HepG2 (cell line): ENCODE measurements around the gene SEPTIN12. TPM values are rescaled to one million over a fixed set of nuclear protein-coding genes. Genes with fewer than 3 reads are reported as not detected.
A peak's percentile ranks its signal among the peaks of the same experiment; 100 is the strongest.

Experiments
- ATF7-NPFF ChIP-seq: sonication (generic); formaldehyde crosslinking; IDR thresholded peaks from 2 replicates; pipeline ENCODE4 v1.8.1; 2023; ENCODE audit warnings: mild to moderate bottlenecking, low read depth, missing genetic modification reagents, moderate library complexity
- CCDC6 ChIP-seq: sonication (generic); formaldehyde crosslinking; IDR thresholded peaks from 2 replicates; pipeline ENCODE4 v1.8.1; 2022; ENCODE audit warnings: mild to moderate bottlenecking, missing genetic modification reagents, moderate library complexity
- ELF1 ChIP-seq: sonication (generic); formaldehyde crosslinking; IDR thresholded peaks from 2 replicates; pipeline ENCODE4 v1.4.0; 2020; ENCODE audit warnings: missing genetic modification reagents
- GATA4 ChIP-seq: sonication (generic); IDR thresholded peaks from 2 replicates; pipeline ENCODE4 v1.6.1; 2016; ENCODE audit warnings: antibody characterized with exemption, low read depth, borderline replicate concordance
- HES4 ChIP-seq: sonication (generic); formaldehyde crosslinking; IDR thresholded peaks from 2 replicates; pipeline ENCODE4 v1.9.0; 2021; ENCODE audit warnings: mild to moderate bottlenecking, missing genetic modification reagents, borderline replicate concordance
- MBNL3 ChIP-seq: fragments of 250-450 bp; sonication (Bioruptor Pico); conservative IDR thresholded peaks from 2 replicates; pipeline ENCODE4 v1.8.0; 2022; ENCODE audit warnings: mild to moderate bottlenecking, inconsistent platforms
- NCOA2 ChIP-seq: sonication (generic); formaldehyde crosslinking; IDR thresholded peaks from 2 replicates; pipeline ENCODE4 v1.8.0; 2022; ENCODE audit warnings: inconsistent platforms
- NFATC3 ChIP-seq: sonication (generic); formaldehyde crosslinking; IDR thresholded peaks from 2 replicates; pipeline ENCODE4 v1.5.1; 2020; ENCODE audit warnings: mild to moderate bottlenecking, missing genetic modification reagents
- RAD51 ChIP-seq: fragments of 450-650 bp; IDR thresholded peaks from 2 replicates; pipeline ENCODE4 v1.6.1; 2016; ENCODE audit warnings: borderline replicate concordance
- SIX1 ChIP-seq: sonication (generic); formaldehyde crosslinking; IDR thresholded peaks from 2 replicates; pipeline ENCODE4 v1.4.0; 2020; ENCODE audit warnings: missing genetic modification reagents, borderline replicate concordance
- TCF12 ChIP-seq, 2 experiments: fragments of 450-650 bp in 1 of 2; sonication (generic) in 1 of 2; formaldehyde crosslinking in 1 of 2; IDR thresholded peaks; 2 replicates each; pipeline versions ENCODE4 v1.6.1 to v1.8.0; 2017 to 2022; ENCODE audit warnings: antibody characterized with exemption in 1 of 2, mild to moderate bottlenecking in 1 of 2, missing genetic modification reagents in 1 of 2, moderate library complexity in 1 of 2
- TSC22D2 ChIP-seq: sonication (generic); formaldehyde crosslinking; IDR thresholded peaks from 2 replicates; pipeline ENCODE4 v1.5.1; 2020; ENCODE audit warnings: missing genetic modification reagents, mild to moderate bottlenecking, borderline replicate concordance
- ZFP36 ChIP-seq: fragments of 150-350 bp; IDR thresholded peaks from 2 replicates; pipeline ENCODE4 v1.6.1; 2018; ENCODE audit warnings: borderline replicate concordance, low read length, low read depth; ENCODE audit not compliant: partially characterized antibody
- ZNF160 ChIP-seq: sonication (generic); formaldehyde crosslinking; IDR thresholded peaks from 2 replicates; pipeline ENCODE4 v1.8.0; 2022; ENCODE audit warnings: mild to moderate bottlenecking, inconsistent platforms, missing genetic modification reagents
- ZNF747 ChIP-seq: sonication (generic); formaldehyde crosslinking; IDR thresholded peaks from 2 replicates; pipeline ENCODE4 v1.8.1; 2023; ENCODE audit warnings: missing genetic modification reagents, mild to moderate bottlenecking, borderline replicate concordance
- ZZZ3 ChIP-seq: sonication (generic); formaldehyde crosslinking; IDR thresholded peaks from 2 replicates; pipeline ENCODE4 v1.4.0; 2020; ENCODE audit warnings: missing genetic modification reagents, mild to moderate bottlenecking, borderline replicate concordance
- polyA plus RNA-seq, 8 experiments: library from polyadenylated mRNA; depleted of rRNA in 3 of 8; stranded (reverse) in 7 of 8; unstranded in 1 of 8; fragments of >200 nt; fragmentation: Illumina TruSeq in 4 of 8; extraction: Trizol in 4 of 8; gene quantifications; 2 replicates each; pipeline versions ENCODE4 v1.2.1 to v1.2.3, GENCODE V29; 2011 to 2016; ENCODE audit warnings: low read depth in 4 of 8, missing spikeins in 1 of 8, mixed read lengths in 1 of 8; ENCODE audit not compliant: insufficient read depth in 1 of 8
- total RNA-seq, 5 experiments: library from RNA; depleted of rRNA; stranded (reverse); fragments of >200 nt; fragmentation: Illumina TruSeq; extraction: Trizol; gene quantifications; 2 replicates each; pipeline ENCODE4 v1.2.3, GENCODE V29; 2016; ENCODE audit warnings: low read depth in 1 of 5
- TF ChIP-seq, protein P1 (sequence below): sonication (generic); formaldehyde crosslinking; IDR thresholded peaks from 2 replicates; pipeline ENCODE4 v1.8.1; 2023; ENCODE audit warnings: mild to moderate bottlenecking, missing genetic modification reagents
- TF ChIP-seq, protein P2 (sequence below): IDR thresholded peaks from 2 replicates; pipeline ENCODE4 v1.6.1; 2012; ENCODE audit warnings: low read depth, low read length, improper control_type of control experiment
- TF ChIP-seq, protein P3 (sequence below): sonication (generic); formaldehyde crosslinking; IDR thresholded peaks from 2 replicates; pipeline ENCODE4 v1.5.0; 2020; ENCODE audit warnings: missing genetic modification reagents
- TF ChIP-seq, protein P4 (sequence below): sonication (generic); formaldehyde crosslinking; IDR thresholded peaks from 2 replicates; pipeline ENCODE4 v1.4.0; 2020; ENCODE audit warnings: missing genetic modification reagents; ENCODE audit errors: not compliant biosample characterization
- TF ChIP-seq, protein P5 (sequence below): sonication (generic); formaldehyde crosslinking; IDR thresholded peaks from 2 replicates; pipeline ENCODE4 v1.8.0; 2022; ENCODE audit warnings: mild to moderate bottlenecking, missing genetic modification reagents
- TF ChIP-seq, protein P6 (sequence below): sonication (generic); formaldehyde crosslinking; IDR thresholded peaks from 2 replicates; pipeline ENCODE4 v1.8.1; 2023; ENCODE audit warnings: missing genetic modification reagents, inconsistent platforms, borderline replicate concordance

The SEPTIN12 gene
- total and polyA plus RNA-seq, 2 of the 13 experiments (the other 11 are each of a cell fraction or from before 2014, with no cell fraction given): 0.22 TPM; not detected in 1

DNA sequence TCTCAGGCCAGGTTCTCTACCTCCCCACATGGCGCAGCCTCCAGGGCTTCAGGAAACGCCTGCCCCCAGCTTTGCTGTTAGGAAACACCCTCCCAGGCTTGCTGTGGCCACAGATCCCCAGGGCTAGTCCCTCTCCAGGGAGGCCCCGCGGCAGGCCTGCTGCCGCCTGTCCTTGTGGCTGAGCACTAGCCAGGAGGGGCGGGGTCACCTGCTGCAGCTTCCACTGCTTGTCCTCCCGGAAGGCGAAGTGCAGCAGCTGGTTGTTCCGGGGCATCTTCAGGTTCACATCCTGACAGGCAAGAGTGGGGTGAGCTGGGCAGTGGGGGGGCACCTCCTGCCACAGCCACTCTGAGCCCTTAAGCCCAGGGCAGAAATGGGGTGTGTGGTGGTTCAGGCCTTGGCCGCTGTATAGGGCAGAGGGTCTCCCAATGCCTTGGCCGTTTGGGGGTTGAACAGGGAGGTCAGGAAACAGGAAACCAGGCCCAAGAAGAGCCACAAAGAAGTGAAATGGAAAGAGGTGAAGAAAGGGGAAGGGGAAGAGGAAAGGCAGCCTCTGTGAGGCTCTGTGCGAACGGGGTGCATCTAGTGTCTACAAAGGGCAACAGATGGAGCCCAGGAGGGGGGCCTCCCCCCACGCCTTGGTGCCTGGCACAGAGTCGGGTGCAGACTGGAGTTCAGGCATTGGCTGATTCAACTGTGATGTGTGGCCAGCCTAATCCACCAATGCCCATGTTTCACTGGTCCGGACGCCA lies 12.3 kb upstream of the SEPTIN12 start (continued):
- TF ChIP-seq, protein P1, sequence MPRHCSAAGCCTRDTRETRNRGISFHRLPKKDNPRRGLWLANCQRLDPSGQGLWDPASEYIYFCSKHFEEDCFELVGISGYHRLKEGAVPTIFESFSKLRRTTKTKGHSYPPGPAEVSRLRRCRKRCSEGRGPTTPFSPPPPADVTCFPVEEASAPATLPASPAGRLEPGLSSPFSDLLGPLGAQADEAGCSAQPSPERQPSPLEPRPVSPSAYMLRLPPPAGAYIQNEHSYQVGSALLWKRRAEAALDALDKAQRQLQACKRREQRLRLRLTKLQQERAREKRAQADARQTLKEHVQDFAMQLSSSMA (CRISPR knock-in tag): no peak
- TF ChIP-seq CCDC6: no peak
- TF ChIP-seq, protein P2, sequence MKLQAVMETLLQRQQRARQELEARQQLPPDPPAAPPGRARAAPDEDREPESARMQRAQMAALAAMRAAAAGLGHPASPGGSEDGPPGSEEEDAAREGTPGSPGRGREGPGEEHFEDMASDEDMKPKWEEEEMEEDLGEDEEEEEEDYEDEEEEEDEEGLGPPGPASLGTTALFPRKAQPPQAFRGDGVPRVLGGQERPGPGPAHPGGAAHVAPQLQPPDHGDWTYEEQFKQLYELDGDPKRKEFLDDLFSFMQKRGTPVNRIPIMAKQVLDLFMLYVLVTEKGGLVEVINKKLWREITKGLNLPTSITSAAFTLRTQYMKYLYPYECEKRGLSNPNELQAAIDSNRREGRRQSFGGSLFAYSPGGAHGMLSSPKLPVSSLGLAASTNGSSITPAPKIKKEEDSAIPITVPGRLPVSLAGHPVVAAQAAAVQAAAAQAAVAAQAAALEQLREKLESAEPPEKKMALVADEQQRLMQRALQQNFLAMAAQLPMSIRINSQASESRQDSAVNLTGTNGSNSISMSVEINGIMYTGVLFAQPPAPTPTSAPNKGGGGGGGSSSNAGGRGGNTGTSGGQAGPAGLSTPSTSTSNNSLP: no peak
- TF ChIP-seq ZNF160 (CRISPR knock-in tag): no peak
- TF ChIP-seq, protein P3, sequence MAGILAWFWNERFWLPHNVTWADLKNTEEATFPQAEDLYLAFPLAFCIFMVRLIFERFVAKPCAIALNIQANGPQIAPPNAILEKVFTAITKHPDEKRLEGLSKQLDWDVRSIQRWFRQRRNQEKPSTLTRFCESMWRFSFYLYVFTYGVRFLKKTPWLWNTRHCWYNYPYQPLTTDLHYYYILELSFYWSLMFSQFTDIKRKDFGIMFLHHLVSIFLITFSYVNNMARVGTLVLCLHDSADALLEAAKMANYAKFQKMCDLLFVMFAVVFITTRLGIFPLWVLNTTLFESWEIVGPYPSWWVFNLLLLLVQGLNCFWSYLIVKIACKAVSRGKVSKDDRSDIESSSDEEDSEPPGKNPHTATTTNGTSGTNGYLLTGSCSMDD (CRISPR knock-in tag): no peak
- TF ChIP-seq GATA4: no peak
- TF ChIP-seq, protein P4, sequence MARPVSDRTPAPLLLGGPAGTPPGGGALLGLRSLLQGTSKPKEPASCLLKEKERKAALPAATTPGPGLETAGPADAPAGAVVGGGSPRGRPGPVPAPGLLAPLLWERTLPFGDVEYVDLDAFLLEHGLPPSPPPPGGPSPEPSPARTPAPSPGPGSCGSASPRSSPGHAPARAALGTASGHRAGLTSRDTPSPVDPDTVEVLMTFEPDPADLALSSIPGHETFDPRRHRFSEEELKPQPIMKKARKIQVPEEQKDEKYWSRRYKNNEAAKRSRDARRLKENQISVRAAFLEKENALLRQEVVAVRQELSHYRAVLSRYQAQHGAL (CRISPR knock-in tag): no peak
- TF ChIP-seq, protein P5, sequence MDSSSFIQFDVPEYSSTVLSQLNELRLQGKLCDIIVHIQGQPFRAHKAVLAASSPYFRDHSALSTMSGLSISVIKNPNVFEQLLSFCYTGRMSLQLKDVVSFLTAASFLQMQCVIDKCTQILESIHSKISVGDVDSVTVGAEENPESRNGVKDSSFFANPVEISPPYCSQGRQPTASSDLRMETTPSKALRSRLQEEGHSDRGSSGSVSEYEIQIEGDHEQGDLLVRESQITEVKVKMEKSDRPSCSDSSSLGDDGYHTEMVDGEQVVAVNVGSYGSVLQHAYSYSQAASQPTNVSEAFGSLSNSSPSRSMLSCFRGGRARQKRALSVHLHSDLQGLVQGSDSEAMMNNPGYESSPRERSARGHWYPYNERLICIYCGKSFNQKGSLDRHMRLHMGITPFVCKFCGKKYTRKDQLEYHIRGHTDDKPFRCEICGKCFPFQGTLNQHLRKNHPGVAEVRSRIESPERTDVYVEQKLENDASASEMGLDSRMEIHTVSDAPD (CRISPR knock-in tag): no peak
- no peak for TF ChIP-seq MBNL3
- no peak for TF ChIP-seq TCF12 (IDR thresholded peaks at IDR 0.05)
- TF ChIP-seq TCF12 (CRISPR knock-in tag; IDR thresholded peaks at IDR 0.05): no peak
- TF ChIP-seq HES4: no peak
- TF ChIP-seq ZZZ3: no peak
- TF ChIP-seq ATF7-NPFF: no peak
- no peak for TF ChIP-seq ZNF747
- TF ChIP-seq ELF1: peak; percentile 69; the same call in 1 of the 2 replicates
- TF ChIP-seq, protein P6, sequence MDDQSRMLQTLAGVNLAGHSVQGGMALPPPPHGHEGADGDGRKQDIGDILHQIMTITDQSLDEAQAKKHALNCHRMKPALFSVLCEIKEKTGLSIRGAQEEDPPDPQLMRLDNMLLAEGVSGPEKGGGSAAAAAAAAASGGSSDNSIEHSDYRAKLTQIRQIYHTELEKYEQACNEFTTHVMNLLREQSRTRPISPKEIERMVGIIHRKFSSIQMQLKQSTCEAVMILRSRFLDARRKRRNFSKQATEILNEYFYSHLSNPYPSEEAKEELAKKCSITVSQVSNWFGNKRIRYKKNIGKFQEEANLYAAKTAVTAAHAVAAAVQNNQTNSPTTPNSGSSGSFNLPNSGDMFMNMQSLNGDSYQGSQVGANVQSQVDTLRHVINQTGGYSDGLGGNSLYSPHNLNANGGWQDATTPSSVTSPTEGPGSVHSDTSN: no peak
- no peak for TF ChIP-seq ZFP36
- TF ChIP-seq NCOA2 (CRISPR knock-in tag): no peak
- no peak for TF ChIP-seq NFATC3 (CRISPR knock-in tag)
- no peak for TF ChIP-seq RAD51
- TF ChIP-seq SIX1 (CRISPR knock-in tag): no peak
- no peak for TF ChIP-seq TSC22D2 (CRISPR knock-in tag)
